Endothelial cell of umbilical vein (primary cell): ENCODE measurements around the gene CRCP. TPM values are rescaled to one million over a fixed set of nuclear protein-coding genes. Genes with fewer than 3 reads are reported as not detected.

Source experiments
- BruUV-seq: library from RNA; stranded (reverse); fragments of 400-500 nt; replicated peaks from 2 replicates; lab custom pipeline; 2021; lab: Mats Ljungman, UMichigan
- CTCF ChIA-PET: fragments of 300-600, 350-600 bp; sonication (Branson Sonifier 250); formaldehyde crosslinking; loops from one replicate; lab custom pipeline; 2021; ENCODE audit warnings: antibody characterized with exemption, inconsistent platforms; lab: Charles Lee
- POLR2A ChIA-PET: fragments of 300-600, 350-600 bp; sonication (Branson Sonifier 250); formaldehyde crosslinking; loops from one replicate; lab custom pipeline; 2021; ENCODE audit warnings: antibody characterized with exemption, inconsistent platforms; lab: Charles Lee
- DNase-seq: peaks from one replicate; pipeline ENCODE4 v3.0.0-alpha.2; 2011; ENCODE audit warnings: low read depth, low spot score
- FAIRE-seq: peaks from 2 replicates; lab custom pipeline; 2011; peaks lifted over from hg19 to GRCh38; lab: Jason Lieb, UNC
- H2AFZ ChIP-seq: 2 replicates; pipeline ENCODE4 v1.6.0; 2012; ENCODE audit warnings: low read depth, low read length, control low read depth, inconsistent platforms
- H3K27ac ChIP-seq: 2 replicates; pipeline ENCODE4 v1.5.1; 2011; ENCODE audit warnings: low read depth, mild to moderate bottlenecking, control low read depth, low read length, moderate library complexity; ENCODE audit not compliant: insufficient read depth
- H3K27me3 ChIP-seq, 2 experiments: 2 replicates each; pipeline versions ENCODE4 v1.6.0 to v1.6.1; 2011; ENCODE audit warnings: low read length in 2 of 2, mixed read lengths in 1 of 2; ENCODE audit not compliant: control insufficient read depth in 2 of 2, insufficient read depth in 2 of 2
- H3K36me3 ChIP-seq, 2 experiments: 2 replicates in 1 of 2; 3 replicates in 1 of 2; pipeline ENCODE4 v1.5.1; 2011; ENCODE audit warnings: low read length in 2 of 2, mild to moderate bottlenecking in 1 of 2, moderate library complexity in 1 of 2; ENCODE audit not compliant: control insufficient read depth in 2 of 2, insufficient read depth in 2 of 2; ENCODE audit errors: extremely low read depth in 1 of 2
- H3K4me1 ChIP-seq: 3 replicates; pipeline ENCODE4 v1.5.1; 2011; ENCODE audit warnings: mild to moderate bottlenecking, low read length; ENCODE audit not compliant: control insufficient read depth, insufficient read depth; ENCODE audit errors: extremely low read depth
- H3K4me2 ChIP-seq: 2 replicates; pipeline ENCODE4 v1.6.1; 2011; ENCODE audit warnings: low read length, control low read depth, mixed read lengths; ENCODE audit not compliant: insufficient read depth
- H3K4me3 ChIP-seq, 3 experiments: fragments of 200-600 bp in 1 of 3; sonication (generic), shearing (Covaris generic) in 1 of 3; replicated peaks in 1 of 3; 2 replicates each; pipeline ENCODE4 v1.5.1; 2011 to 2016; ENCODE audit warnings: control low read depth in 3 of 3, low read length in 3 of 3, mild to moderate bottlenecking in 2 of 3, inconsistent platforms in 1 of 3, low read depth in 1 of 3, moderate library complexity in 1 of 3; ENCODE audit not compliant: insufficient read depth in 1 of 3
- H3K79me2 ChIP-seq: 2 replicates; pipeline ENCODE4 v1.6.0; 2012; ENCODE audit warnings: low read length, inconsistent platforms; ENCODE audit not compliant: control insufficient read depth, insufficient read depth
- H3K9ac ChIP-seq: replicated peaks from 2 replicates; pipeline ENCODE3; 2011; ENCODE audit warnings: low read length, control low read depth; ENCODE audit not compliant: insufficient read depth; ENCODE audit errors: extremely low read depth
- H3K9me1 ChIP-seq: replicated peaks from 3 replicates; pipeline ENCODE4 v1.6.0; 2011; ENCODE audit warnings: mild to moderate bottlenecking, low read length; ENCODE audit not compliant: control insufficient read depth, insufficient read depth; ENCODE audit errors: extremely low read depth
- H3K9me3 ChIP-seq: replicated peaks from 2 replicates; pipeline ENCODE4 v1.5.1; 2012; ENCODE audit warnings: low read length, inconsistent platforms; ENCODE audit not compliant: control insufficient read depth, insufficient read depth
- H4K20me1 ChIP-seq: replicated peaks from 2 replicates; pipeline ENCODE3; 2011; ENCODE audit warnings: mild to moderate bottlenecking, low read length; ENCODE audit not compliant: control insufficient read depth, insufficient read depth; ENCODE audit errors: extremely low read depth
- EZH2 ChIP-seq: IDR thresholded peaks from 2 replicates; pipeline ENCODE4 v1.6.1; 2012; ENCODE audit warnings: borderline replicate concordance, low read depth, mild to moderate bottlenecking, moderate library complexity, low read length, inconsistent platforms; ENCODE audit not compliant: severe bottlenecking
- FOS ChIP-seq: IDR thresholded peaks from 2 replicates; pipeline ENCODE4 v1.6.1; 2011; ENCODE audit warnings: mild to moderate bottlenecking, low read length, moderate library complexity, borderline replicate concordance; ENCODE audit not compliant: insufficient read depth
- GATA2 ChIP-seq: IDR thresholded peaks from 2 replicates; pipeline ENCODE4 v1.7.0; 2011; ENCODE audit warnings: low read depth, mild to moderate bottlenecking, moderate library complexity, mixed read lengths, low read length; ENCODE audit not compliant: insufficient read length, insufficient read depth
- JUN ChIP-seq: IDR thresholded peaks from 2 replicates; pipeline ENCODE4 v1.6.1; 2011; ENCODE audit warnings: borderline replicate concordance, low read depth; ENCODE audit not compliant: insufficient read length, insufficient read depth
- MYC ChIP-seq: IDR thresholded peaks from one replicate; pipeline ENCODE4 v1.6.1; 2011; ENCODE audit warnings: mild to moderate bottlenecking, low read depth, low read length
- POLR2A ChIP-seq: IDR thresholded peaks from 2 replicates; pipeline ENCODE4 v1.6.1; 2012; ENCODE audit warnings: low read depth, mild to moderate bottlenecking, control low read depth, low read length
- POLR2AphosphoS5 ChIP-seq: IDR thresholded peaks from 2 replicates; pipeline ENCODE4 v1.6.1; 2012; ENCODE audit warnings: low read depth, mild to moderate bottlenecking, control low read depth, low read length, moderate library complexity; ENCODE audit not compliant: insufficient read depth
- dilution Hi-C: fragments of 300-500 bp; cut with MboI; formaldehyde crosslinking; loops from one replicate; pipeline ENCODE4 v1.15.0; 2019; ENCODE audit warnings: low sequenced_read_pairs; ENCODE audit not compliant: extremely low pct_ligation_motif_present
- intact Hi-C: fragments of 100-400 bp; cut with micrococcal nuclease; formaldehyde crosslinking; loops from one replicate; pipeline ENCODE4 v1.10.0; 2022
- polyA plus RNA-seq, 4 experiments: library from polyadenylated mRNA; depleted of rRNA in 3 of 4; stranded (reverse) in 3 of 4; unstranded in 1 of 4; fragments of >200 nt; gene quantifications; 2 replicates each; pipeline versions ENCODE4 v1.2.1 to v1.2.3, GENCODE V29; 2011 to 2012; ENCODE audit warnings: missing spikeins in 1 of 4
- total RNA-seq: library from RNA; stranded (reverse); gene quantifications from 2 replicates; pipeline ENCODE4 v1.2.3, GENCODE V29; 2021
- TF ChIP-seq, protein P1 (sequence below), 2 donors: IDR thresholded peaks; 1 replicate in 1 of 2; 2 replicates in 1 of 2; pipeline ENCODE4 v1.5.1; 2011; ENCODE audit warnings: low read length in 2 of 2, mild to moderate bottlenecking in 2 of 2, moderate library complexity in 2 of 2, control low read depth in 1 of 2, inconsistent platforms in 1 of 2, low read depth in 1 of 2; ENCODE audit not compliant: insufficient read depth in 1 of 2; ENCODE audit errors: extremely low read depth in 1 of 2
- TF ChIP-seq, protein P2 (sequence below): IDR thresholded peaks from 2 replicates; pipeline ENCODE4 v1.6.1; 2011; ENCODE audit not compliant: insufficient read depth, insufficient read length

CRCP gene
- total and polyA plus RNA-seq, 2 donors (not counting 3 experiments of a cell fraction or from before 2014, with no cell fraction given) = 14.2 to 29.7 TPM

GRCh38 chr7:66083677-66084076 is 31.0 kb upstream of the CRCP start:
- DNase-seq (no peak), FAIRE-seq (no peak)
- intact Hi-C loops = no loop called here
- Histone ChIP-seq H3K4me1 (no peaks in the 10 kb centered on the region), H4K20me1 (no peaks in the 10 kb centered on the region), H2AFZ (no peak overlapping the region), H3K4me2 (no peak overlapping the region), H3K27ac (no peak overlapping the region), H3K9me3 (no peaks in the 10 kb centered on the region), H3K36me3 (peaks cover 9 to 23% of the 10 kb centered on the region in 2 experiments), H3K79me2 (peaks cover 1% of the 10 kb centered on the region), H3K9ac (no peak overlapping the region), H3K27me3 (no peaks in the 10 kb centered on the region), H3K9me1 (no peaks in the 10 kb centered on the region), H3K4me3 (no peak overlapping the region)
- TF ChIP-seq GATA2 (no peak), MYC (no peak), FOS (no peak), JUN (no peak), POLR2A (no peak), EZH2 (no peak), POLR2AphosphoS5 (no peak)
- TF ChIP-seq, protein P1, sequence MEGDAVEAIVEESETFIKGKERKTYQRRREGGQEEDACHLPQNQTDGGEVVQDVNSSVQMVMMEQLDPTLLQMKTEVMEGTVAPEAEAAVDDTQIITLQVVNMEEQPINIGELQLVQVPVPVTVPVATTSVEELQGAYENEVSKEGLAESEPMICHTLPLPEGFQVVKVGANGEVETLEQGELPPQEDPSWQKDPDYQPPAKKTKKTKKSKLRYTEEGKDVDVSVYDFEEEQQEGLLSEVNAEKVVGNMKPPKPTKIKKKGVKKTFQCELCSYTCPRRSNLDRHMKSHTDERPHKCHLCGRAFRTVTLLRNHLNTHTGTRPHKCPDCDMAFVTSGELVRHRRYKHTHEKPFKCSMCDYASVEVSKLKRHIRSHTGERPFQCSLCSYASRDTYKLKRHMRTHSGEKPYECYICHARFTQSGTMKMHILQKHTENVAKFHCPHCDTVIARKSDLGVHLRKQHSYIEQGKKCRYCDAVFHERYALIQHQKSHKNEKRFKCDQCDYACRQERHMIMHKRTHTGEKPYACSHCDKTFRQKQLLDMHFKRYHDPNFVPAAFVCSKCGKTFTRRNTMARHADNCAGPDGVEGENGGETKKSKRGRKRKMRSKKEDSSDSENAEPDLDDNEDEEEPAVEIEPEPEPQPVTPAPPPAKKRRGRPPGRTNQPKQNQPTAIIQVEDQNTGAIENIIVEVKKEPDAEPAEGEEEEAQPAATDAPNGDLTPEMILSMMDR (IDR thresholded peaks at IDR 0.05; ENCODE audit: extremely low read depth in 1 of 2, insufficient read depth in 1 of 2, low read depth in 1 of 2, low read length in 2 of 2) = no peak
- TF ChIP-seq, protein P2, sequence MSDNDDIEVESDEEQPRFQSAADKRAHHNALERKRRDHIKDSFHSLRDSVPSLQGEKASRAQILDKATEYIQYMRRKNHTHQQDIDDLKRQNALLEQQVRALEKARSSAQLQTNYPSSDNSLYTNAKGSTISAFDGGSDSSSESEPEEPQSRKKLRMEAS = no peak
- ChIA-PET CTCF (interaction anchor here (0.6 to 1.6 kb wide), 4 partner anchors 11 to 53 kb away, joined by 3 to 6 read pairs (median 4); partner anchors contain the start of gene CRCP), POLR2A (no interaction called here)
- dilution Hi-C loops = no loop called here
- BruUV-seq = no TSS peak
